Limb (tissue), 2 donors: ENCODE results near the gene CHID1.

Experiments
- DNase-seq, 2 donors: peaks; one replicate each; pipeline ENCODE4 v3.0.0-alpha.2; 2016; ENCODE audit errors: extremely low spot score in 2 of 2

The CHID1 gene

GRCh38 chr11:837189-837989 lies 73.2 kb downstream of the CHID1 start:
- no peak for DNase-seq

GRCh38 chr11:836700-837099 lies 73.9 kb downstream of the CHID1 start:
- DNase-seq: no peak

GRCh38 chr11:836274-836673 lies 74.3 kb downstream of the CHID1 start:
- DNase-seq: no peak

- DNase-seq: no peak
Observed at GRCh38 chr11:834371-835316, 76.0 kb downstream of the CHID1 start.

- DNase-seq: no peak
Observed at GRCh38 chr11:833849-834311, 76.7 kb downstream of the CHID1 start.

GRCh38 chr11:833114-833791 lies 77.4 kb downstream of the CHID1 start:
- DNase-seq: peak in 1 of 2 donors; percentile 77

GRCh38 chr11:832529-833113 lies 78.0 kb downstream of the CHID1 start, which contains the start of gene CD151:
Gene CD151, plus strand, starts transcription at chr11:832952. Its CDS starts 3,118 bp downstream, at chr11:836070.
- peak in 1 of 2 donors; percentile 79 for DNase-seq

- DNase-seq: no peak
Observed at GRCh38 chr11:831961-832528, 78.6 kb downstream of the CHID1 start.

- no peak for DNase-seq
Observed at GRCh38 chr11:831118-831864, 79.3 kb downstream of the CHID1 start.

- DNase-seq: no peak
Observed at GRCh38 chr11:830295-831117, 80.1 kb downstream of the CHID1 start.

- no peak for DNase-seq
Observed at GRCh38 chr11:829847-830294, 80.7 kb downstream of the CHID1 start.

GRCh38 chr11:829176-829846 lies 81.3 kb downstream of the CHID1 start:
- no peak for DNase-seq

GRCh38 chr11:828506-829175 lies 82.0 kb downstream of the CHID1 start:
- DNase-seq: no peak

- no peak for DNase-seq
Observed at GRCh38 chr11:827897-828192, 82.8 kb downstream of the CHID1 start, which contains the start of gene CRACR2B. Gene CRACR2B, plus strand, starts transcription at chr11:827919. Its CDS starts 689 bp downstream, at chr11:828608.

GRCh38 chr11:827146-827896 lies 83.3 kb downstream of the CHID1 start:
- DNase-seq: no peak

GRCh38 chr11:826836-827145 lies 83.8 kb downstream of the CHID1 start:
- DNase-seq: no peak

GRCh38 chr11:826227-826621 lies 84.4 kb downstream of the CHID1 start:
- DNase-seq: no peak
